Measurements from ENCODE around the gene HHIPL1. TPM values are rescaled to one million over a fixed set of nuclear protein-coding genes. Genes with fewer than 3 reads are reported as not detected.

Gene HHIPL1
- total RNA-seq, 1 donor from 2014 or later, result 5.9 TPM

DNA sequence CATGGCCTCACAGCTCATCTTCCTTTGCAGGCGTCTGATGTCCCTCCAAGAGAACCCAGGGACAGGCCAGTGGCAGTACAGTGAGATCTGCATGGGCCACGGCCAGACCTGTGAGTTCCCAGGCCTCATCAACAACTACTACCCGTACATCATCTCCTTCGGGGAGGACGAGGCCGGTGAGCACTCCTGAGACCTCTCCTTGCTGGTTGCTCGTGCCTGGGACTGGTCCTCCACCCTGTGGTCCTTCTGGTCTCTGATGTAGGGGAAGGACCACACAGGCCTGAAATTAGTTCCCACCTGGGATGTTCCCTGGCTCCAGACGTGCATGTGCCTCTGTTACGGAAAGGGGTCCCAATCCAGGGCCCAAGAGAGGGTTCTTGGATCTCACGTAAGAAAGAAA lies 17.9 kb downstream of the HHIPL1 start:
- intact Hi-C loops (cut with DNase I), result no loop called here
- no peaks in the 10 kb centered on the region for H3K36me3 ChIP-seq

DNA sequence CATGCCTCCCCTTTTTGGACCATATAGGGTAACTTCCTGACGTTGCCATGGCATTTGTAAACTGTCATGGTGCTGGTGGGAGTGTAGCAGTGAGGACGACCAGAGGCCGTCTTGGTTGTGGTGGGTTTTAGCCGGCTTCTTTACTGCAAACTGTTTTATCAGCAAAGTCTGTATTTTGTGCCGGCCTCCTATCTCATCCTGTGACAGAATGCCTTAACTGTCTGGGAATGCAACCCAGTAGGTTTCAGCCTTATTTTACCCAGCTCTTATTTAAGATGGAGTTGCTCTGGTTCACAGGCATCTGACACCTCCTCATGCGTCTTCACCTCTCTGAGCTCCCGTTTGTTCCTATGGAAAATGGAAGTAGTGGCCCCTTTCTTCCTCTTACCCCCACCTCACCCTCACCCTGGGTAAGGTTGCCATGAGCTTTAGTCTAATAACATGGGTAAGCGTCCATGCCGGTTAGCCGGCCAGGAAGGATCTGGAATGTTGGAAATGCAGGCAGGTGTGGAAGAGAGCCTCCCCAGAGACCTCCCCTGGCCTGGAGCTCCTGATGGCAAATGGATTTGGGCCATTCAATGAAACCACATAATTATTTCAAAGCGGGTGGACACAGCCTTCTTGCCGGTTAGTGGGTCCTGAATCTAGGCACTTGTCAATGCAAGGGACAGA lies 18.6 kb downstream of the HHIPL1 start:
- no peak for DNase-seq (ENCODE audit: extremely low spot score in 2 of 2)
- peaks cover 10% of the 10 kb centered on the region for H3K4me1 ChIP-seq
- H3K9me3 ChIP-seq, result no peaks in the 10 kb centered on the region
- no peak overlapping the region for H3K4me3 ChIP-seq
- intact Hi-C loops (cut with DNase I), result no loop called here
- H3K36me3 ChIP-seq, result no peaks in the 10 kb centered on the region
- TF ChIP-seq, protein P1, sequence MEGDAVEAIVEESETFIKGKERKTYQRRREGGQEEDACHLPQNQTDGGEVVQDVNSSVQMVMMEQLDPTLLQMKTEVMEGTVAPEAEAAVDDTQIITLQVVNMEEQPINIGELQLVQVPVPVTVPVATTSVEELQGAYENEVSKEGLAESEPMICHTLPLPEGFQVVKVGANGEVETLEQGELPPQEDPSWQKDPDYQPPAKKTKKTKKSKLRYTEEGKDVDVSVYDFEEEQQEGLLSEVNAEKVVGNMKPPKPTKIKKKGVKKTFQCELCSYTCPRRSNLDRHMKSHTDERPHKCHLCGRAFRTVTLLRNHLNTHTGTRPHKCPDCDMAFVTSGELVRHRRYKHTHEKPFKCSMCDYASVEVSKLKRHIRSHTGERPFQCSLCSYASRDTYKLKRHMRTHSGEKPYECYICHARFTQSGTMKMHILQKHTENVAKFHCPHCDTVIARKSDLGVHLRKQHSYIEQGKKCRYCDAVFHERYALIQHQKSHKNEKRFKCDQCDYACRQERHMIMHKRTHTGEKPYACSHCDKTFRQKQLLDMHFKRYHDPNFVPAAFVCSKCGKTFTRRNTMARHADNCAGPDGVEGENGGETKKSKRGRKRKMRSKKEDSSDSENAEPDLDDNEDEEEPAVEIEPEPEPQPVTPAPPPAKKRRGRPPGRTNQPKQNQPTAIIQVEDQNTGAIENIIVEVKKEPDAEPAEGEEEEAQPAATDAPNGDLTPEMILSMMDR (IDR thresholded peaks at IDR 0.05), result no peak
- TF ChIP-seq POLR2A (IDR thresholded peaks at IDR 0.05) (no peak), POLR2AphosphoS5 (IDR thresholded peaks at IDR 0.05; ENCODE audit: insufficient read depth in 1 of 2, low read depth in 1 of 2) (no peak)
- H3K27me3 ChIP-seq, result no peaks in the 10 kb centered on the region
- no peak overlapping the region for H3K27ac ChIP-seq

More for the DNA sequence above, 17.9 kb downstream of the HHIPL1 start:
- no peaks in the 10 kb centered on the region for H3K9me3 ChIP-seq
- no peak overlapping the region for H3K27ac ChIP-seq
- H3K4me1 ChIP-seq, result peaks cover 10% of the 10 kb centered on the region
- H3K4me3 ChIP-seq, result no peak overlapping the region
- no peaks in the 10 kb centered on the region for H3K27me3 ChIP-seq
- DNase-seq (ENCODE audit: extremely low spot score in 2 of 2), result no peak
- TF ChIP-seq, protein P1 (IDR thresholded peaks at IDR 0.05), result no peak

DNA sequence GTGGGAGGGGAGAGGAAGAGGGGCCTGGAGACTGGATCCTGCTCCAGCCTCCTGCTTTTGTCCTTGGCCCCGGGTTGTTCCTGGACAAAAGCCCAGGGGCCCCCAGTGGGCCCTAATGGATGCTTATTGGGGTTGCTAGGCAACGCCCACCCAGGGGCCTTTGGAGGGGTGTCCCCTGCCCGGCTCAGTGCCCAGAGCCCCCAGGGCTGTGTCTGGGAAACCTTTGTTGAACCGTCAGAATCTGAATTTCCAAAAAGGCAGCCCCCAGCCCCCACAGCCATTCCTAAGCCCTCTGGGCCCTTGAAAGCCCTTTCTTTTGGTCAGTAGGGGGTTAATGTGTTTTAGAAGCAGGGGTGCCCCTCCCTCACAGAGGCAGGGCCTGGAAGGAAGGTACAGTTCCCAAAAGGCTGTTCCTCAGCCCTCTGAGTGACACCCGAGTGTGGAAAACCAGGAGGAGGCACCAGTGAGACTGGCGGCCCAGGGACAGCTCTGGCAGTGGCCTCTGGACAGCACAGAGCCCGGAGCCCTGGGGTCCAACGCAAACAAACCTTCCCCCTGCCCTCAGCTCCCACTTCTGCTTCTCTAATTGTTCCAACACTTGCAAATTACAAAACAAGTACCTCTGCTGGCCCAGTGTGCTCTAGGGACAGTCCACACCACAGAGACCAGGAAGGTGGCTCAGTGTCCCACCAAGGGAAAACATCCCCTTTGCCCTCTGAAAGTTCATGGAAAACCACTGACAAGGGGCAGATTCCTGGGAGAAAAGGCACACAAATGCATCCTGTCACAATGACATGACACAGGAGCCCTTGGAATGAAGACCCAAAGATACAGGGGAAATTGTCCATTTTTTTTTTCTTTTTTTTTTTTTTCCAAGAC lies 19.4 kb downstream of the HHIPL1 start:
- no peaks in the 10 kb centered on the region for H3K36me3 ChIP-seq
- TF ChIP-seq, protein P1 (IDR thresholded peaks at IDR 0.05), result no peak
- no peak for TF ChIP-seq POLR2AphosphoS5 (IDR thresholded peaks at IDR 0.05; ENCODE audit: insufficient read depth in 1 of 2, low read depth in 1 of 2)
- no peak for TF ChIP-seq POLR2A (IDR thresholded peaks at IDR 0.05)
- no peaks in the 10 kb centered on the region for H3K27me3 ChIP-seq
- no peak for DNase-seq (ENCODE audit: extremely low spot score in 2 of 2)
- H3K9me3 ChIP-seq, result no peaks in the 10 kb centered on the region
- no peak overlapping the region for H3K4me3 ChIP-seq
- intact Hi-C loops (cut with DNase I), result no loop called here
- peaks cover 8% of the 10 kb centered on the region for H3K4me1 ChIP-seq
- H3K27ac ChIP-seq, result no peak overlapping the region

DNA sequence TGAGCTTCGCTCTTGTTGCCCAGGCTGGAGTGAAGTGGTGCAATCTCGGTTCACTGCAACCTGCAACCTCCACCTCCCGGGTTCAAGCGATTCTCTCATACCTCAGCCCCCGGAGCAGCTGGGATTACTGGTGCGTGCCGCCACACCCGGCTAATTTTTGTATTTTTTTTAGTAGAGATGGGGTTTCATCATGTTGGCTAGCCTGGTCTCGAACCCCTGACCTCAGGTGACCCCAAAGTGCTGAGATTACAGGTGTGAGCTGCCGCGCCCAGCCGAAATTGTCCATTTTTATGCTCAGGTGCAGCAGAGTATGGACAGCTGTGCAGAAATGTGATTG lies 20.0 kb downstream of the HHIPL1 start:
- no peak overlapping the region for H3K27ac ChIP-seq
- no peak overlapping the region for H3K4me3 ChIP-seq
- H3K9me3 ChIP-seq, result no peaks in the 10 kb centered on the region
- no peaks in the 10 kb centered on the region for H3K27me3 ChIP-seq
- DNase-seq (ENCODE audit: extremely low spot score in 2 of 2), result no peak
- no peak for TF ChIP-seq POLR2AphosphoS5 (IDR thresholded peaks at IDR 0.05; ENCODE audit: insufficient read depth in 1 of 2, low read depth in 1 of 2)
- no peak for TF ChIP-seq POLR2A (IDR thresholded peaks at IDR 0.05)
- TF ChIP-seq, protein P1 (IDR thresholded peaks at IDR 0.05), result no peak
- H3K36me3 ChIP-seq, result no peaks in the 10 kb centered on the region
- intact Hi-C loops (cut with DNase I), result no loop called here
- peaks cover 5% of the 10 kb centered on the region for H3K4me1 ChIP-seq

DNA sequence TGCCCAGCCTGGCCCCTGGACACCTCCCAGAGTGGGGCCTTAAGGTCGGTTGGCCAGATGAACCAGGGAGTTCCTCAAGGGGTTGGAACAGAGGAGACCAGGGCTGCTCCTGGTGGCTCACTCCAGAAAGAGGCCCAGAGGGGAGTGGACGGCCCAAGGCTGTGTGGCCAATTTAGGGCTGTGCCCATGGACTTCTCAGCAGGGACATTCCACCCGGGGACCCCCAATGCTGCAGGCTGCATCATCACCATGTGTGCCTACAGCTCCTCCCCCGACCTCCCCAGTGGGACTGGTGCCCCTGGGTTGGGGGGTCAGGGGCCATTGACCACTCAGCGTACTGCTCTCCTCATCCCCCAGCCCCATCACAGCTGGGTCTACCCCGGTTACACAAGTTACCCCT lies 21.6 kb downstream of the HHIPL1 start:
- DNase-seq (ENCODE audit: extremely low spot score in 2 of 2), result no peak
- H3K36me3 ChIP-seq, result no peaks in the 10 kb centered on the region

More for the DNA sequence above, 21.6 kb downstream of the HHIPL1 start:
- Histone ChIP-seq H3K27ac (no peak overlapping the region), H3K9me3 (no peaks in the 10 kb centered on the region), H3K27me3 (no peaks in the 10 kb centered on the region), H3K4me3 (no peak overlapping the region), H3K4me1 (no peaks in the 10 kb centered on the region)
- intact Hi-C loops (cut with DNase I), result no loop called here
- TF ChIP-seq, protein P1 (IDR thresholded peaks at IDR 0.05), result no peak
- TF ChIP-seq POLR2AphosphoS5 (IDR thresholded peaks at IDR 0.05; ENCODE audit: insufficient read depth in 1 of 2, low read depth in 1 of 2), result no peak
- no peak for TF ChIP-seq POLR2A (IDR thresholded peaks at IDR 0.05)
